Peyer's patch (tissue), 4 donors: ENCODE data around the gene GTF2A1L.

Source experiments
- CTCF ChIP-seq, 6 experiments: fragments of 450-650 bp in 4 of 6; fragments of 200-600 bp in 2 of 6; sonication (generic) in 1 of 6; IDR thresholded peaks; one replicate each; pipeline ENCODE4 v1.5.1; 2017 to 2019; ENCODE audit warnings: antibody characterized with exemption in 6 of 6, mild to moderate bottlenecking in 3 of 6, moderate library complexity in 1 of 6
- POLR2A ChIP-seq, 2 donors: fragments of 450-650 bp; IDR thresholded peaks; one replicate each; pipeline ENCODE4 v1.5.1; 2017; ENCODE audit warnings: antibody characterized with exemption in 2 of 2, mild to moderate bottlenecking in 2 of 2, moderate library complexity in 2 of 2

- TF ChIP-seq CTCF (IDR thresholded peaks at IDR 0.05) (no peak), POLR2A (IDR thresholded peaks at IDR 0.05) (no peak)
These were observed 43.0 kb upstream of the GTF2A1L start for GRCh38 chr2:48574353-48575287.
